ENCODE results near the gene UBA5.

DNA sequence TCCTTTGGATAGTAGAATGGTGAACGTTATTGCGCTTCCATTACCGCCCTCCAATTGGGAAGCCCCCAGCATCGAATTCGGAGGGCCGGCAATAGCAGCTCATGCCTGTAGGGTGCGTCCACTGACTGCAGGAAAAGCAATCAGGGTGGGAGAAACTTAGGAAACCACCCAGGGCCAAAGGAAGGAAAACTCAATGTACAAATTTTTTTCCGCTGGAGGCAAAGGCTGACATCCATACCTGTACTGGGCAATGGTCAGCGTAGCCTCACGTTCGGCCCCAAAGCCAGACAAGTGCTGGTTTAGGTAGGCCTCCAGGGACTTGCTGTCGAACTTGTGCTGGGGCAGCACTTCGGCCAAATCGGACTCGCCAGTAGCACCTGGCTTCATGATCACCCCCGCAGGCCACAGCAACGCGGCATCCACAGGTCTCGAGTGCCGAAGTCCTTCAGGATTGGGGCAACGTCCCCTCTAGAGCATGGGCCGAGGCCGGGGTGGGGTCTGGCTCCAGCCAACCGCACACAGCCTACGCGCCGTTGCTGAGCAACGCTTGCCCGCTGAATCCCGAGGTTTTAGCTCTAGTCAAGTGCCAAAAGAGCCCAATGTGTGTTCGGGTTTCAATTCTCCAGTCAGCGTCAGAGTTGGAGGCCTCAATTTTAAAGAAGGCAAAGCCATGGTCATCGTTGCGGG is 621 bp upstream of the UBA5 start, which contains the start of gene ACAD11:
- no peak for TF ChIP-seq NFYB (CRISPR knock-in tag; conservative IDR thresholded peaks at IDR 0.05; ENCODE audit: low read depth)
- TF ChIP-seq, protein P1, sequence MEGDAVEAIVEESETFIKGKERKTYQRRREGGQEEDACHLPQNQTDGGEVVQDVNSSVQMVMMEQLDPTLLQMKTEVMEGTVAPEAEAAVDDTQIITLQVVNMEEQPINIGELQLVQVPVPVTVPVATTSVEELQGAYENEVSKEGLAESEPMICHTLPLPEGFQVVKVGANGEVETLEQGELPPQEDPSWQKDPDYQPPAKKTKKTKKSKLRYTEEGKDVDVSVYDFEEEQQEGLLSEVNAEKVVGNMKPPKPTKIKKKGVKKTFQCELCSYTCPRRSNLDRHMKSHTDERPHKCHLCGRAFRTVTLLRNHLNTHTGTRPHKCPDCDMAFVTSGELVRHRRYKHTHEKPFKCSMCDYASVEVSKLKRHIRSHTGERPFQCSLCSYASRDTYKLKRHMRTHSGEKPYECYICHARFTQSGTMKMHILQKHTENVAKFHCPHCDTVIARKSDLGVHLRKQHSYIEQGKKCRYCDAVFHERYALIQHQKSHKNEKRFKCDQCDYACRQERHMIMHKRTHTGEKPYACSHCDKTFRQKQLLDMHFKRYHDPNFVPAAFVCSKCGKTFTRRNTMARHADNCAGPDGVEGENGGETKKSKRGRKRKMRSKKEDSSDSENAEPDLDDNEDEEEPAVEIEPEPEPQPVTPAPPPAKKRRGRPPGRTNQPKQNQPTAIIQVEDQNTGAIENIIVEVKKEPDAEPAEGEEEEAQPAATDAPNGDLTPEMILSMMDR (IDR thresholded peaks at IDR 0.05) = no peak
- TF ChIP-seq E2F5 (CRISPR knock-in tag; IDR thresholded peaks at IDR 0.05) = no peak
- no peak for TF ChIP-seq E2F4 (CRISPR knock-in tag; IDR thresholded peaks at IDR 0.05; ENCODE audit: borderline replicate concordance, low read depth)
- no peak for TF ChIP-seq TEAD4 (CRISPR knock-in tag; IDR thresholded peaks at IDR 0.05)
- TF ChIP-seq, protein P2, sequence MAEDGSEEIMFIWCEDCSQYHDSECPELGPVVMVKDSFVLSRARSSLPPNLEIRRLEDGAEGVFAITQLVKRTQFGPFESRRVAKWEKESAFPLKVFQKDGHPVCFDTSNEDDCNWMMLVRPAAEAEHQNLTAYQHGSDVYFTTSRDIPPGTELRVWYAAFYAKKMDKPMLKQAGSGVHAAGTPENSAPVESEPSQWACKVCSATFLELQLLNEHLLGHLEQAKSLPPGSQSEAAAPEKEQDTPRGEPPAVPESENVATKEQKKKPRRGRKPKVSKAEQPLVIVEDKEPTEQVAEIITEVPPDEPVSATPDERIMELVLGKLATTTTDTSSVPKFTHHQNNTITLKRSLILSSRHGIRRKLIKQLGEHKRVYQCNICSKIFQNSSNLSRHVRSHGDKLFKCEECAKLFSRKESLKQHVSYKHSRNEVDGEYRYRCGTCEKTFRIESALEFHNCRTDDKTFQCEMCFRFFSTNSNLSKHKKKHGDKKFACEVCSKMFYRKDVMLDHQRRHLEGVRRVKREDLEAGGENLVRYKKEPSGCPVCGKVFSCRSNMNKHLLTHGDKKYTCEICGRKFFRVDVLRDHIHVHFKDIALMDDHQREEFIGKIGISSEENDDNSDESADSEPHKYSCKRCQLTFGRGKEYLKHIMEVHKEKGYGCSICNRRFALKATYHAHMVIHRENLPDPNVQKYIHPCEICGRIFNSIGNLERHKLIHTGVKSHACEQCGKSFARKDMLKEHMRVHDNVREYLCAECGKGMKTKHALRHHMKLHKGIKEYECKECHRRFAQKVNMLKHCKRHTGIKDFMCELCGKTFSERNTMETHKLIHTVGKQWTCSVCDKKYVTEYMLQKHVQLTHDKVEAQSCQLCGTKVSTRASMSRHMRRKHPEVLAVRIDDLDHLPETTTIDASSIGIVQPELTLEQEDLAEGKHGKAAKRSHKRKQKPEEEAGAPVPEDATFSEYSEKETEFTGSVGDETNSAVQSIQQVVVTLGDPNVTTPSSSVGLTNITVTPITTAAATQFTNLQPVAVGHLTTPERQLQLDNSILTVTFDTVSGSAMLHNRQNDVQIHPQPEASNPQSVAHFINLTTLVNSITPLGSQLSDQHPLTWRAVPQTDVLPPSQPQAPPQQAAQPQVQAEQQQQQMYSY (CRISPR knock-in tag; IDR thresholded peaks at IDR 0.05) = no peak
- no peak for TF ChIP-seq SOX15 (CRISPR knock-in tag; IDR thresholded peaks at IDR 0.05)
- TF ChIP-seq NR2C2 (CRISPR knock-in tag; IDR thresholded peaks at IDR 0.05) = no peak

Measured in WTC11 (cell line).